HepG2 (cell line): ENCODE measurements around the gene TLDC2. TPM values are rescaled to one million over a fixed set of nuclear protein-coding genes. Genes with fewer than 3 reads are reported as not detected.

Source experiments
- CEBPB ChIP-seq: IDR thresholded peaks from 2 replicates; pipeline ENCODE4 v1.6.1; 2011; ENCODE audit warnings: low read depth, low read length, improper control_type of control experiment, borderline replicate concordance
- CHCHD3 ChIP-seq: sonication (generic); formaldehyde crosslinking; IDR thresholded peaks from 2 replicates; pipeline ENCODE4 v1.8.0; 2022; ENCODE audit warnings: mild to moderate bottlenecking, missing genetic modification reagents, moderate library complexity
- CREM ChIP-seq, 2 experiments: sonication (generic) in 1 of 2; formaldehyde crosslinking in 1 of 2; IDR thresholded peaks; 2 replicates each; pipeline versions ENCODE4 v1.4.0 to v1.6.1; 2016 to 2020; ENCODE audit warnings: antibody characterized with exemption in 1 of 2, mild to moderate bottlenecking in 1 of 2, missing genetic modification reagents in 1 of 2
- DRAP1 ChIP-seq: IDR thresholded peaks from 2 replicates; pipeline ENCODE4 v1.6.1; 2016; ENCODE audit warnings: missing genetic modification reagents, missing compliant biosample characterization
- EHMT2 ChIP-seq: fragments of 200-600 bp; sonication (generic); IDR thresholded peaks from 2 replicates; pipeline ENCODE4 v1.7.0; 2017; ENCODE audit warnings: antibody characterized with exemption, low read depth, low read length, borderline replicate concordance
- GATA4 ChIP-seq: sonication (generic); IDR thresholded peaks from 2 replicates; pipeline ENCODE4 v1.6.1; 2016; ENCODE audit warnings: antibody characterized with exemption, low read depth, borderline replicate concordance
- GLI4 ChIP-seq: sonication (generic); formaldehyde crosslinking; IDR thresholded peaks from 2 replicates; pipeline ENCODE4 v1.5.1; 2020; ENCODE audit warnings: missing genetic modification reagents, mild to moderate bottlenecking, moderate library complexity, borderline replicate concordance
- KMT2B ChIP-seq: IDR thresholded peaks from 2 replicates; pipeline ENCODE4 v1.6.1; 2016; ENCODE audit warnings: missing genetic modification reagents, missing compliant biosample characterization
- MEIS1 ChIP-seq: sonication (generic); formaldehyde crosslinking; IDR thresholded peaks from 2 replicates; pipeline ENCODE4 v1.9.0; 2021; ENCODE audit warnings: mild to moderate bottlenecking, missing genetic modification reagents, moderate library complexity, borderline replicate concordance
- PAWR ChIP-seq: sonication (generic); formaldehyde crosslinking; IDR thresholded peaks from 2 replicates; pipeline ENCODE4 v1.4.0; 2020; ENCODE audit warnings: missing genetic modification reagents, mild to moderate bottlenecking, borderline replicate concordance
- POLR2A ChIP-seq, 2 experiments: IDR thresholded peaks; 2 replicates each; pipeline ENCODE4 v1.6.1; 2011; ENCODE audit warnings: low read depth in 2 of 2, low read length in 2 of 2, mild to moderate bottlenecking in 1 of 2, moderate library complexity in 1 of 2; ENCODE audit not compliant: insufficient read depth in 1 of 2
- SNRNP70 ChIP-seq: fragments of 200-400 bp; formaldehyde crosslinking; IDR thresholded peaks from 2 replicates; pipeline ENCODE4 v1.6.1; 2017; ENCODE audit warnings: mild to moderate bottlenecking, low read depth, low read length, moderate library complexity
- SP1 ChIP-seq, 2 experiments: fragments of 450-650 bp in 1 of 2; sonication (generic) in 1 of 2; formaldehyde crosslinking in 1 of 2; IDR thresholded peaks; 2 replicates each; pipeline versions ENCODE4 v1.4.0 to v1.6.1; 2016 to 2020; ENCODE audit warnings: missing genetic modification reagents in 1 of 2
- SP5 ChIP-seq: IDR thresholded peaks from 2 replicates; pipeline ENCODE4 v1.6.1; 2016; ENCODE audit warnings: low read depth, borderline replicate concordance
- SRSF9 ChIP-seq: fragments of 200-400 bp; formaldehyde crosslinking; IDR thresholded peaks from 2 replicates; pipeline ENCODE4 v1.6.1; 2018; ENCODE audit warnings: borderline replicate concordance, mild to moderate bottlenecking, low read depth, low read length; ENCODE audit not compliant: insufficient read depth, poor library complexity, severe bottlenecking
- TGIF2 ChIP-seq: IDR thresholded peaks from 2 replicates; pipeline ENCODE4 v1.6.1; 2016; ENCODE audit warnings: control low read depth, missing compliant biosample characterization
- ZFP1 ChIP-seq: IDR thresholded peaks from 2 replicates; pipeline ENCODE4 v1.6.1; 2016
- ZHX2 ChIP-seq, 2 experiments: sonication (generic) in 1 of 2; formaldehyde crosslinking in 1 of 2; IDR thresholded peaks; 2 replicates each; pipeline versions ENCODE4 v1.6.1 to v1.9.0; 2014 to 2022; ENCODE audit warnings: antibody characterized with exemption in 1 of 2, borderline replicate concordance in 1 of 2, inconsistent platforms in 1 of 2, low read depth in 1 of 2, missing genetic modification reagents in 1 of 2
- ZMYM2 ChIP-seq: sonication (generic); formaldehyde crosslinking; IDR thresholded peaks from 2 replicates; pipeline ENCODE4 v1.8.0; 2022; ENCODE audit warnings: mild to moderate bottlenecking, missing genetic modification reagents
- ZNF335 ChIP-seq: sonication (generic); formaldehyde crosslinking; IDR thresholded peaks from 2 replicates; pipeline ENCODE4 v1.4.0; 2020; ENCODE audit warnings: missing genetic modification reagents
- ZNF556 ChIP-seq: sonication (generic); formaldehyde crosslinking; IDR thresholded peaks from 2 replicates; pipeline ENCODE4 v1.4.0; 2020; ENCODE audit warnings: mild to moderate bottlenecking, missing genetic modification reagents, borderline replicate concordance
- ZNF878 ChIP-seq: sonication (generic); formaldehyde crosslinking; IDR thresholded peaks from 2 replicates; pipeline ENCODE4 v1.8.1; 2023; ENCODE audit warnings: mild to moderate bottlenecking, missing genetic modification reagents, moderate library complexity
- ZSCAN9 ChIP-seq: IDR thresholded peaks from 2 replicates; pipeline ENCODE4 v1.6.1; 2016; ENCODE audit warnings: borderline replicate concordance
- polyA plus RNA-seq, 8 experiments: library from polyadenylated mRNA; depleted of rRNA in 3 of 8; stranded (reverse) in 7 of 8; unstranded in 1 of 8; fragments of >200 nt; fragmentation: Illumina TruSeq in 4 of 8; extraction: Trizol in 4 of 8; gene quantifications; 2 replicates each; pipeline versions ENCODE4 v1.2.1 to v1.2.3, GENCODE V29; 2011 to 2016; ENCODE audit warnings: low read depth in 4 of 8, missing spikeins in 1 of 8, mixed read lengths in 1 of 8; ENCODE audit not compliant: insufficient read depth in 1 of 8
- total RNA-seq, 5 experiments: library from RNA; depleted of rRNA; stranded (reverse); fragments of >200 nt; fragmentation: Illumina TruSeq; extraction: Trizol; gene quantifications; 2 replicates each; pipeline ENCODE4 v1.2.3, GENCODE V29; 2016; ENCODE audit warnings: low read depth in 1 of 5

Gene TLDC2
- total and polyA plus RNA-seq, 2 of the 13 experiments (the other 11 are each of a cell fraction or from before 2014, with no cell fraction given) = 1.5 to 1.6 TPM

GRCh38 chr20:36871640-36872570 lies 4.0 kb upstream of the TLDC2 start (continued):
- TF ChIP-seq CHCHD3 (CRISPR knock-in tag) = no peak
- TF ChIP-seq TGIF2 (CRISPR knock-in tag) = no peak
- 0 out of 2 replicates have a peak, but pooled peaks have one; percentile 60 for TF ChIP-seq ZNF556 (CRISPR knock-in tag)
- TF ChIP-seq SP1 (IDR thresholded peaks at IDR 0.05) = no peak
- no peak; the same call in 1 of the 2 replicates for TF ChIP-seq SP1 (CRISPR knock-in tag; IDR thresholded peaks at IDR 0.05)
- TF ChIP-seq ZNF878 = peak; percentile 66; the same call in 1 of the 2 replicates
- TF ChIP-seq CEBPB = peak; percentile 74; the same call in 1 of the 2 replicates
- TF ChIP-seq GATA4 = no peak
- no peak for TF ChIP-seq PAWR (CRISPR knock-in tag)
- TF ChIP-seq KMT2B (CRISPR knock-in tag) = no peak
- peak; percentile 49; the same call in 1 of the 2 replicates for TF ChIP-seq DRAP1 (CRISPR knock-in tag)
- TF ChIP-seq ZFP1 (CRISPR knock-in tag) = no peak; the same call in 1 of the 2 replicates
- peak; percentile 20; the same call in 1 of the 2 replicates for TF ChIP-seq EHMT2
- peak; percentile 32; the same call in 1 of the 2 replicates for TF ChIP-seq SP5 (CRISPR knock-in tag)
- peak; percentile 73 for TF ChIP-seq MEIS1 (CRISPR knock-in tag)
- TF ChIP-seq ZHX2 (IDR thresholded peaks at IDR 0.05; ENCODE audit: low read depth) = no peak
- TF ChIP-seq ZHX2 (CRISPR knock-in tag; IDR thresholded peaks at IDR 0.05; ENCODE audit: borderline replicate concordance) = no peak
- 0 out of 2 replicates have a peak, but pooled peaks have one; percentile 47 for TF ChIP-seq CREM (IDR thresholded peaks at IDR 0.05)
- no peak for TF ChIP-seq CREM (CRISPR knock-in tag; IDR thresholded peaks at IDR 0.05)
- TF ChIP-seq ZMYM2 = peak; percentile 82
- peak in 1 of 2 experiments; percentile 38; a peak in 1 of 4 replicates for TF ChIP-seq POLR2A (IDR thresholded peaks at IDR 0.05; ENCODE audit: insufficient read depth in 1 of 2, low read depth in 2 of 2, low read length in 2 of 2)
- TF ChIP-seq SNRNP70 = no peak
- TF ChIP-seq GLI4 (CRISPR knock-in tag) = 0 out of 2 replicates have a peak, but pooled peaks have one; percentile 0
- TF ChIP-seq ZNF335 = peak; percentile 20; the same call in 1 of the 2 replicates
- TF ChIP-seq ZSCAN9 (CRISPR knock-in tag) = 0 out of 2 replicates have a peak, but pooled peaks have one; percentile 65
- no peak for TF ChIP-seq SRSF9
